ENCODE measurements around the gene SLCO3A1.
A peak's percentile ranks its signal among the peaks of the same experiment; 100 is the strongest.

Gene SLCO3A1

DNA sequence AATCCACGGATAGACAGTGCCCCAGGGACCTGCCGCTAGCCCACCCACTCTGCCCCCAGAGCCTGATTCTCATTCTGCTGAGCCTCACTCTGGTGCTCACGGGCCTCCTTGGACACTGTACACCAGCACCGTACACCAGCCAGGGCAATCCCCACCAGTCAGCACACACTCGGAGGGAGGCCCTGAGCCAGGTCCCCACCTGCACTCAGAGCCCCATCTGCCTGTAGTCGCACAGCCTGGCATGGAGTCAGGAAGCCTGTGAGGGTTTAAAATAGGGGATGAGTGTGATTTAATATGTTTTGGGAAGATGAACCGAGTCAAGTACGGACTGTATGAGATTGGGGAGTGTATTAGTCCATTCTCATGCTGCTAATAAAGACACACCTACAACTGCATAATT, 223.0 kb downstream of the SLCO3A1 start:
- DNase-seq = no peak

GRCh38 chr15:92077353-92078085, 224.0 kb downstream of the SLCO3A1 start:
- peak; percentile 64 for DNase-seq

GRCh38 chr15:92078270-92078669, 224.8 kb downstream of the SLCO3A1 start:
- DNase-seq = no peak

DNA sequence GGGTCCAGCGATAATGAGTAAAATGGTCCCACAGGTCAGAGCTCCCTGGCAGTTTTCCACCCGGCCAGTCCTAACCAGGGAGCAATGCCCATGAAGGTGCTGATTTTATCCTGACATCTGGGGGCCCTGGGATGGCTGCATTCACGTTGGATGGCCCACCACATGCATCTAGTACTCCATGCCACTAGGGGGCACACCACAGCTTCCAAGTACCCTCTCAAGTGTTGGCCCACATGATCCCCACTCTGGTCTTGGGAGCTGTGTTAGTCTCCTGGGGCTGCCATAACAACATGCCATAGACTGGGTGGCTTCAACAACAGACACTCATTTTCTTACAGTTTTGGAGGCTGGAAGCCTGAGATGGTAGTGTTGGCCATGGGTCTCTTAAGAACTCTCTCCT, 225.5 kb downstream of the SLCO3A1 start:
- DNase-seq = peak; percentile 31

DNA sequence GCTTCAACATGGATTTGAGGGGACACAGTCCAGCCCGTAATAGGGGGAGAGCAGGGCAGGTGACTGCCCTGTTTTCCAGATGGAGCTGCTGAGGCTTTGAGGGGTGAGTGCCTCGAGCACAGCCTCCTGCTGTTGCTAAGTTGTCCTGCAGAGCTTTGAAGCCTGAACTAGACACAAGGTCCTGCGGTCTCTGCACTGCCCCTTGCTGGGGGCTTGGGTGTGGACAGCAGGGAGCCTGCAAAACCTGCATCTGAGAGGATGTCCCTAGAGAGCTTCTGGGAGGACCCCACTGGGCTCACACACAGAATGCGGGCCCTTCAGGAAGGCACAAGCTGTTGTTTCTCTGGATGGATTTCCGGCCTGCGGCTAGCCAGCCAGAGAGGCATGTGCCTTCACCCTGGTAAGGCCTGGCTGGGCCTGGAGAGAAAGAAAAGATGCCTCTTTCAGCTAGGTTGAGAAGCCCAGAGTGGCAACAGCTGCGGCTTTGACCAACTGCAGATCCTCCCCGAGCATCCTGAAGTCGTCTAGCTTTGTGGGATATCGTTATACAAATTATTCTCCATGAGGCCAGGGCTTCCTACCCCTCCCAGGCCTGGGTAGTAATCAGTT, 226.2 kb downstream of the SLCO3A1 start:
- DNase-seq = no peak

DNA sequence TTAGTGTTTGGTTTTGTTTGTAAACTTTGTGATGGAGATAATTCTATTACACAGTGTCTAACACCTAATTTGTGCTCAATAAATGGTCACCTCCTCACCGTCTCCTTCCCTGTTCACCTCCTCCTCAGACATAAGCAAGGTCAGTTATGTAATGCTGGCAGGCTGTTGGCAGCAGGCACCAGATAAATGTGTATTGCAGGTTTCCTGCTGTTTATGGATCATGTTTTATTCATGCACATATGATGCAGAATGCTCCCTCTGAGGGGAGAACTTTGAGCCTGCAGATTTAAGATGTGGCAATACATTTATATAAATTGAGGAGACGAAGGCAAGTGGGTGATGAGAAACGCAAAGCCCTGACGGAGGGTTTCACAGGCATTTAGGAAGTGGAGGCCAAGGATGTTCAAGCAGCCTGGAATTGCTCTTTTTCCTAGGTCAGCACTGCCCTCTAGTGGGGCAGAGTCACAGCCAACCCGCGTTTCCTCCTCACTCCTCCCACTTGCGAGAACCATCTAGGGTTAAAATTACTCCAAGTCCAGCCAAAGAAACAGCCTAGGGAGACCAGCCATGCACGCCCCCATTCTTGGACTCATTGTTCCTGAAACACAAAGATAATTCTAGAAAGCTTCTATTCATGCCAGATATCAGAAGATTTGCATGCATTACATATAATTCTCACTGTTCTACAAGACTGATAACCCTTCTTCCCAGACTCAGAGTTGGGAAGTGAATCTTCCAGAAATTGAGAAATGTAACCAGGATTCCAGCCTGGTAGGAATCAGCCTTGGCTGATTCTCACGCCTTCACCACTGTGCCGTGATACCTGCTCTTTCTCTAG, 228.7 kb downstream of the SLCO3A1 start:
- DNase-seq = peak; percentile 59

DNA sequence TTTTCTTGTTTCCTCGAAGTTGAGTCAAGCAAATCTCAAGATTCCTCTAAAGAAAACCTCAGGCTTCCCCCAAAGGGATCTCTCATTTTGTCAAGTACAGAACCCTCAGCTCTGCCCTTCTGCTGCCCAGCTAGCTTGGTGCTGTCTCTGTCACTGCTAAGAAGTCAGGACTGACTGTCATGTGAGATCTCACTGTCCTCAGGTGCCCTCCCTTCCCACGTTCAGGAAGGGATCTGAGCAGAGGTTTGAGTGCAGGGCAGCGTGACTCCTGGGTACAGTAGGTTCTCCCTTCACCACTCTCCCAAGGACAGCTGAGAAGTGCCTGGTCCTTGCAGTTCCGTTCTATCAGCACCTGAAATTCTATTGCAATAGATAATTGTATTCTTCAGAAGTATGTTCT, 229.7 kb downstream of the SLCO3A1 start:
- DNase-seq = no peak

DNA sequence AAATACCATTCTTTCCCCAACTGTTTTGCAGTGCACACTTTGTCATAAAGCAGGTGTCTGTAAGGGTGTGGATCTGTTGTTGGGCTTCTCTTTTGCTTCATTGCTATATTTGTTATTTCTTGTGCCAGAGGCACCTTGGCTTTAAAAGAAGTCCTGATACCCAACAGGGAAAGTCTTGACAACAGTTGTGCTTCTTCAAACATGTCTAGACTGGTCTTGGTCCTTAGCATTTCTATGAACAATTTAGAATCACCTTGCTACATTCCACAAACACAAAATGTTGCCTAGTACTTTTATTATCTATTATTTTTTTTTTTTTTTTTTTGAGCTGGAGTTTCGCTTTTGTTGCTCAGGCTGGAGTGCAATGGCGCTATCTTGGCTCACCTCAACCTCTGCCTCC, 233.7 kb downstream of the SLCO3A1 start:
- DNase-seq = no peak

GRCh38 chr15:92091155-92091734, 237.7 kb downstream of the SLCO3A1 start:
- peak; percentile 15 for DNase-seq

- no peak for DNase-seq
These were observed 239.0 kb downstream of the SLCO3A1 start for GRCh38 chr15:92092289-92093105.

DNA sequence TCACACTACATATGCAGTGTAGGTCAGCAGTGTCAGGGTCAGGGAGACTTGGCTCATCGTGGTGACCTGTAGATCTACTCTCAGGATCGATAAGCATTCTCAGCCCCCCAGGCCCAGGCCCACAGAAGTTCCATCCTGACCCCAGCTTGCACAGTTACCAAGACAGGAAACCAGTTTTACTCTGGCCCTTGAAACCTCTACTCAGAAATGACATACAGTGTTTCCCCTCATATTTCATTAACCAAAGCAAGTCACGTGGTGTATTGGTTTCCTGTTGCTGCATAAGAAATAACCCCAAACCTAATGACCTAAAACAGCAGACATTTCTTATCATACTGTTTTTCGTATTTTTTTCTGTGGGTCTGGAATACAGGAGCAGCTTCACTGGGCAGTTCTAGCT, 242.2 kb downstream of the SLCO3A1 start:
- peak; percentile 10 for DNase-seq

DNA sequence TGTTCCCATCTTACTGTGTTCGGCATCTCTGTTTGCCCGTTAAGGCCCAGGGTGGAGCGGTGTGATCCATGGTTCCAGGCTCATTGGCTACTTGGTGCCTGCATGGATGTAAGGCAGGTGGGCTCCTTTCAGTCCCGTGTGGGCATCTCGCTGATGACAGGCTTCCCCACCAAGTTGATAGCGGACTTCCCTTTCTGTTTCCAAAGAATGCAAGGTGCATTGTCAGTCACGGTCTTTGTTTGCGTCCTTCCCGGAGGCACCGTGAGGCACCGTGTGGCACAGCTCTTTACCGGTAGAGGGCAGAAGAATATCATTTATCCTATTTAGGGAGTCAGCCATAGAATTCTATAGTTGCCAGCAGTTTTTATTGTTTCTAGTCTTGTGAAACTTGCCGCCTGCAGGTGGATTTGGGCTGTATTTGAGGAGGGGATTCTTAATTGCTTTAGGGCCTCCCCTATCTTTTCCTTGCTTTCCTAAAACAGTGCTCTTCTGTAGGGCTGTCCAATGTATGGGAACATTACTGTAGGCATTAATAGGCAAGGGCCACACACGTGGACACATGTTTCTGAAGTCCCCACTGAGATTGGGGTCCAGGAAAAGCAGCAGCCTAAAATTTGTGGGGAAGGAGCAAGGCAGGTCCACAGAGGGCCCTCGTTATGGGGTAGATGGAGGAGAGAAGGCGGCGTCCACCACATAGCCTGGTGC, 244.1 kb downstream of the SLCO3A1 start:
- peak; percentile 47 for DNase-seq

DNA sequence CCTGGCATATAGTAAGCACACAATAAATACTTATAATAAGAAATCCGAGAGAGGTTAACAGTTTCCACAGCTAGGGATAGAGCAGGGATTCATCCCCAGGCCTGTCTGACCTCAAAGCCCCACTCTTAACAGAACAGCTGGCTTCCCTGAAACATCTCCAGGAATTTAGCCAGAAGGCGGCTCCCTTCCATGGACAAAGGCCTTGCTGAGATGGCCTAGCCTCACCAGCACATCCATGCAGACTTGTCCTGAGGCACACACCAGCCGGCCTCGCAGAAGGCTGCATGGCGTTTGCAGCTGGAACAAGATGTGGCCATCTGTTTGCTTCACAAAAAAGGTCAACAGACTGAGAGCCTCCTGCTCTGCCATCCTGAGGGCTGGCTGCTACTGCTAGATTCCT, 245.4 kb downstream of the SLCO3A1 start:
- DNase-seq = no peak

DNA sequence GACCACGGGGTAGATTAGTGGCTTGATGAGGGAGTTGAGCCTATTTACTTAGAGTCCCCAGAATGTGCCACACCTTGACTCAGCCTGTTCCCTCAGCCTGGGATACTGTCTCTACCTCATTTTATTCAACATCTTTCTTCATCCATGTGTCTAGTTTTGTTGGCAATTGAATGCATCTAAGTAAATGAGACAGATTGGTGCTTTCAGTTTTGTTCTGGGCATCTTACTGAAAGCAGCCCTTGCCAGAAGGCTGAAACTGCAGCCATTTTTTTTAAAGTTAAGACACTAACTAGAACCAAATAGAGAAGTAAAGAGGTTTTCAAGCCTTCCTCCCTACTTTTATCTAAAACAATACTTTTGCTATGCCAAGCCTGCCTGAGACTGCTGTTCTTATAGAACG, 246.8 kb downstream of the SLCO3A1 start:
- no peak for DNase-seq

- no peak for DNase-seq
These were observed 247.2 kb downstream of the SLCO3A1 start for GRCh38 chr15:92100751-92101150.

DNA sequence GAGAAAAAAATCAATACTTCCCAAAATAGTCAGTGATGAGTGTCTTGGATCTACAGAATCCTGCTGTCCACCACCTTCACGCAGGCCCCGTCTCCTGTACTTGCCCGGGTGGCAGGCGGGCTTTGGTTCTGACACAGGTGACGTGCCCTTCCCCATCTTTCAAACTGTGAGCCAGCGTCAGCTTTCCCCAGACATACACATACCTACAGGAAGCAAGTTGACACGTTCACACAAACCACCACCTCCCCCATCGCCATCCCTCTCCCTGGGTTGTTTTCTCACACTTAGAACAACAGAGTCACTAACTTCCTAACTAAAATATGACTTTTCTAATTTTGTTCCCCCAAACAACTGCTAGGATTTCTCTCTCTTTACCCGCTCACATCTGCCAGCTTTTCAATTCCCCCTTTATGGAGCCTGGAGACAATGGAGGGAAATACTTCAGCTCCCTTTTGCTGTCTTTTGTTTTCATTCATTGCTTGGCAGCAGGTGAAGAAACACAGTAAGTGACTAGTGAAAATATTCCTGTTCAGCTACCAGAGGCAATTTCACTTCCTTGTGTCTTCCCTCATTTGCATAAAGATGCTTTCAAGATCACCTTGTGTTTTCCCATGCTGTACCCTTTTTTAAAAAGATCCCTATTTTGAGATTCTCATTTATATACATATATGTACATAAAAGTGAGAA, 248.3 kb downstream of the SLCO3A1 start:
- DNase-seq = peak; percentile 17

DNA sequence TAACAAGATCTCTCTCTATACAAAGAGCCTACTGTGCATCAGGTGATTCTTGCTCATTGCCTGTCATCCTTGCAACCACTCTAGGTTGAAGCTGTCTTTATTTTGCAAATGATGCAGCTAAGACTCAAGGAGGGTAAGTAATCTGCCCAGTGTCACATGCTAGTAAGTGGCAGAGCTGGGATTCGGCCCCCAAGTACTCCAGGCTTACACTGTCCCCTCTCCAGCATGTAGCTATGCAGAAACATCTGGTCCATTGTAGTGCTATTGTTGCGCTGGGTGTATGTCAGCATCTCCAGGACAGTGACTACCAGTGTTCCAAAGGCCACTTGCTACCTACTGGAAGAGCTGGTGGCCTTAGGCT, 248.9 kb downstream of the SLCO3A1 start:
- DNase-seq = no peak

DNA sequence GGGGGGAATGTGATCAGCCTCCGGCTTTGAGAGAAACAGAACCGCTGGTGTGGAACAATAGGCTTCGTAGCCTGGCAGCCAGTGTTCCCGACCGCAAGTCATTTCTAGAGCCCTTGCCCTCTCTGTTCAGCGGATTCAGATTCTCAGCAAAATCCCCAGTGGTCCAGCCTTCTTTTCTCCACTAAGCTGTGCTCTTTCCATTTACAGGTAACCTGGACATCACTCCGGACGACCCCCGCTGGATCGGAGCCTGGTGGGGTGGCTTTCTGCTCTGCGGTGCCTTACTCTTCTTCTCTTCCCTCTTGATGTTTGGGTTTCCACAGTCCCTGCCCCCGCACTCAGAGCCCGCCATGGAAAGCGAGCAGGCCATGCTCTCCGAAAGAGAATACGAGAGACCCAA, 250.6 kb downstream of the SLCO3A1 start:
- DNase-seq = no peak

GRCh38 chr15:92105611-92106010, 252.1 kb downstream of the SLCO3A1 start:
- no peak for DNase-seq

GRCh38 chr15:92107510-92107909, 254.0 kb downstream of the SLCO3A1 start:
- no peak for DNase-seq

- no peak for DNase-seq
These were observed 255.8 kb downstream of the SLCO3A1 start for GRCh38 chr15:92109191-92109873.
